Caco-2 (cell line): Measurements from ENCODE around the gene WWC2. TPM values are rescaled to one million over a fixed set of nuclear protein-coding genes. Genes with fewer than 3 reads are reported as not detected.

Source experiments
- BruUV-seq: library from RNA; stranded (reverse); fragments of 400-500 nt; replicated peaks from 2 replicates; lab custom pipeline; 2021; lab: Mats Ljungman, UMichigan
- CTCF ChIA-PET: fragments of 300-600 bp; sonication (Branson Sonifier 250); formaldehyde crosslinking; loops from one replicate; lab custom pipeline; 2022; ENCODE audit warnings: antibody characterized with exemption; lab: Charles Lee
- POLR2A ChIA-PET: fragments of 300-600 bp; sonication (Branson Sonifier 250); formaldehyde crosslinking; loops from one replicate; lab custom pipeline; 2022; ENCODE audit warnings: antibody characterized with exemption; lab: Charles Lee
- DNase-seq, 2 experiments: peaks; one replicate each; pipeline versions ENCODE4 v3.0.0 to v3.0.0-alpha.2; 2020 to 2022
- H3K27me3 ChIP-seq: replicated peaks from 2 replicates; pipeline ENCODE4 v1.6.0; 2011; ENCODE audit warnings: low read length; ENCODE audit not compliant: control insufficient read depth, insufficient read depth
- H3K36me3 ChIP-seq: 2 replicates; pipeline ENCODE4 v1.5.1; 2011; ENCODE audit warnings: low read length; ENCODE audit not compliant: control insufficient read depth, insufficient read depth
- H3K4me1 ChIP-seq: fragments of 250-450 bp; sonication (Bioruptor Pico); 2 replicates; pipeline ENCODE4 v1.5.1; 2020; ENCODE audit warnings: mild to moderate bottlenecking
- H3K4me3 ChIP-seq: 2 replicates; pipeline ENCODE4 v1.5.1; 2011; ENCODE audit warnings: low read depth, mild to moderate bottlenecking, control low read depth, low read length
- H3K9me3 ChIP-seq: fragments of 250-450 bp; sonication (Bioruptor Pico); 2 replicates; pipeline ENCODE4 v1.5.1; 2020; ENCODE audit warnings: mild to moderate bottlenecking, moderate library complexity
- H3K27ac Mint-ChIP-seq: one replicate; pipeline ENCODE4 v1.8.0; 2022; ENCODE audit warnings: mixed read lengths; ENCODE audit not compliant: unreplicated experiment
- H3K27me3 Mint-ChIP-seq: one replicate; pipeline ENCODE4 v1.8.0; 2022; ENCODE audit warnings: mixed read lengths; ENCODE audit not compliant: insufficient read depth, unreplicated experiment
- H3K36me3 Mint-ChIP-seq: one replicate; pipeline ENCODE4 v1.8.0; 2022; ENCODE audit warnings: mild to moderate bottlenecking, mixed read lengths; ENCODE audit not compliant: insufficient read depth, unreplicated experiment
- H3K4me1 Mint-ChIP-seq: one replicate; pipeline ENCODE4 v1.8.0; 2022; ENCODE audit warnings: low read depth, mixed read lengths; ENCODE audit not compliant: unreplicated experiment
- H3K4me3 Mint-ChIP-seq: one replicate; pipeline ENCODE4 v1.8.0; 2022; ENCODE audit warnings: mild to moderate bottlenecking, moderate library complexity, mixed read lengths; ENCODE audit not compliant: unreplicated experiment
- H3K9me3 Mint-ChIP-seq: one replicate; pipeline ENCODE4 v1.8.0; 2022; ENCODE audit warnings: mixed read lengths; ENCODE audit not compliant: unreplicated experiment
- CTCF ChIP-seq, 2 experiments: fragments of 200-600 bp in 1 of 2; IDR thresholded peaks; 1 replicate in 1 of 2; 2 replicates in 1 of 2; pipeline versions ENCODE4 v1.5.1 to v1.8.0; 2011 to 2022; ENCODE audit warnings: antibody characterized with exemption in 1 of 2, control low read depth in 1 of 2, inconsistent platforms in 1 of 2, low read depth in 1 of 2, low read length in 1 of 2, mild to moderate bottlenecking in 1 of 2, moderate library complexity in 1 of 2; ENCODE audit not compliant: insufficient read depth in 1 of 2, severe bottlenecking in 1 of 2, unreplicated experiment in 1 of 2
- intact Hi-C: fragments of 100-400 bp; cut with micrococcal nuclease; formaldehyde crosslinking; loops from one replicate; pipeline ENCODE4 v1.10.0; 2022; ENCODE audit not compliant: unreplicated experiment
- total RNA-seq: library from RNA; stranded (reverse); gene quantifications from 2 replicates; pipeline ENCODE4 v1.2.3, GENCODE V29; 2022

WWC2 gene
- total RNA-seq, 1 experiment from 2014 or later, result 126 TPM

- Histone ChIP-seq H3K27me3 (no peaks in the 10 kb centered on the region), H3K4me1 (peaks cover 38% of the 10 kb centered on the region), H3K4me3 (peak overlapping the region; percentile 82), H3K9me3 (no peaks in the 10 kb centered on the region), H3K36me3 (no peaks in the 10 kb centered on the region)
- TF ChIP-seq CTCF (IDR thresholded peaks at IDR 0.05; ENCODE audit: insufficient read depth in 1 of 2, low read depth in 1 of 2, low read length in 1 of 2, severe bottlenecking in 1 of 2, unreplicated experiment in 1 of 2), result no peak
- CTCF ChIA-PET, result interaction anchor here (0.6 to 3.1 kb wide), 4 partner anchors 12 to 139 kb away, joined by 4 to 14 read pairs (median 8); no protein-coding TSS in a partner anchor
- TSS peak; percentile 52 for BruUV-seq
- H3K4me3 Mint-ChIP-seq, result peak overlapping the region; percentile 83
- H3K36me3 Mint-ChIP-seq, result peaks cover 18% of the 10 kb centered on the region
- H3K27ac Mint-ChIP-seq, result peak overlapping the region; percentile 92
- intact Hi-C loops, result loop anchor here (5.0 to 10.0 kb wide), 2 partner anchors 144 to 347 kb away; partner anchors contain the start of gene CDKN2AIP
- POLR2A ChIA-PET, result interaction anchor here (0.6 to 1.8 kb wide), 11 partner anchors 12 to 729 kb away, joined by 3 to 19 read pairs (median 5); no protein-coding TSS in a partner anchor
- peaks cover 40% of the 10 kb centered on the region for H3K4me1 Mint-ChIP-seq
- no peaks in the 10 kb centered on the region for H3K9me3 Mint-ChIP-seq
- no peaks in the 10 kb centered on the region for H3K27me3 Mint-ChIP-seq
- peak; percentile 53 to 68 for DNase-seq
These were observed 886 bp upstream of the WWC2 start for GRCh38 chr4:183098019-183098722.

- BruUV-seq, result no TSS peak
- peak in 1 of 2 experiments; percentile 22 for TF ChIP-seq CTCF (IDR thresholded peaks at IDR 0.05; ENCODE audit: insufficient read depth in 1 of 2, low read depth in 1 of 2, low read length in 1 of 2, severe bottlenecking in 1 of 2, unreplicated experiment in 1 of 2)
- Histone ChIP-seq H3K9me3 (no peaks in the 10 kb centered on the region), H3K4me3 (peak overlapping the region; percentile 82), H3K36me3 (no peaks in the 10 kb centered on the region), H3K27me3 (no peaks in the 10 kb centered on the region), H3K4me1 (peaks cover 31% of the 10 kb centered on the region)
- Mint-ChIP-seq H3K9me3 (no peaks in the 10 kb centered on the region), H3K27ac (no peak overlapping the region), H3K4me3 (peak overlapping the region; percentile 83), H3K4me1 (peaks cover 37% of the 10 kb centered on the region), H3K27me3 (no peaks in the 10 kb centered on the region), H3K36me3 (peaks cover 16% of the 10 kb centered on the region)
- ChIA-PET POLR2A (interaction anchor here (1.1 kb wide), 1 partner anchor 730 kb away, joined by 9 read pairs; no protein-coding TSS in a partner anchor), CTCF (interaction anchor here (0.8 to 3.1 kb wide), 2 partner anchors 26 to 163 kb away, joined by 3 to 14 read pairs; no protein-coding TSS in a partner anchor)
- peak; percentile 73 to 76 for DNase-seq
- intact Hi-C loops, result loop anchor here (1.0 to 10.0 kb wide), 3 partner anchors 143 to 345 kb away; partner anchors contain the start of gene CDKN2AIP
These were observed 660 bp downstream of the WWC2 start for GRCh38 chr4:183099537-183100297.

GRCh38 chr4:183100298-183100599 is 1.2 kb downstream of the WWC2 start:
- Histone ChIP-seq H3K36me3 (no peaks in the 10 kb centered on the region), H3K4me1 (peaks cover 30% of the 10 kb centered on the region), H3K27me3 (no peaks in the 10 kb centered on the region), H3K4me3 (peak overlapping the region; percentile 82), H3K9me3 (no peaks in the 10 kb centered on the region)
- Mint-ChIP-seq H3K4me3 (peak overlapping the region; percentile 83), H3K9me3 (no peaks in the 10 kb centered on the region), H3K36me3 (peaks cover 11% of the 10 kb centered on the region), H3K4me1 (peaks cover 32% of the 10 kb centered on the region), H3K27me3 (no peaks in the 10 kb centered on the region), H3K27ac (peak overlapping the region; percentile 57)
- intact Hi-C loops, result no loop called here
- DNase-seq, result no peak
- CTCF ChIA-PET, result interaction anchor here (0.8 to 3.1 kb wide), 2 partner anchors 26 to 162 kb away, joined by 3 to 14 read pairs; no protein-coding TSS in a partner anchor
- BruUV-seq, result TSS peak; percentile 7
- POLR2A ChIA-PET, result no interaction called here
- TF ChIP-seq CTCF (IDR thresholded peaks at IDR 0.05; ENCODE audit: insufficient read depth in 1 of 2, low read depth in 1 of 2, low read length in 1 of 2, severe bottlenecking in 1 of 2, unreplicated experiment in 1 of 2), result no peak
